AML-193 (cell line): ENCODE data around the gene OSBP2.
A peak's percentile ranks its signal among the peaks of the same experiment; 100 is the strongest.
"Not testable (repeated sequence)": the region's sequence is repeated elsewhere in the genome, so short reads cannot be mapped to it uniquely, and the experiment has no call there.

ENCODE experiments used
- DNase-seq, 2 experiments: peaks; one replicate each; lab custom pipeline; 2025; lab: John Stamatoyannopoulos, UW

The OSBP2 gene

GRCh38 chr22:30718491-30718890 is 23.8 kb downstream of the OSBP2 start:
- DNase-seq = no peak

GRCh38 chr22:30718938-30719337 is 24.3 kb downstream of the OSBP2 start:
- no peak for DNase-seq

- DNase-seq = no peak
Observed at GRCh38 chr22:30720263-30720837, 25.7 kb downstream of the OSBP2 start.

GRCh38 chr22:30721741-30722140 is 27.1 kb downstream of the OSBP2 start:
- DNase-seq = no peak

- no peak for DNase-seq
Observed at GRCh38 chr22:30728826-30729225, 34.2 kb downstream of the OSBP2 start.

- no peak for DNase-seq
Observed at GRCh38 chr22:30731658-30732057, 37.0 kb downstream of the OSBP2 start.

- no peak for DNase-seq
Observed at GRCh38 chr22:30732426-30732825, 37.8 kb downstream of the OSBP2 start.

- peak in 1 of 2 experiments; percentile 10 for DNase-seq
Observed at GRCh38 chr22:30733181-30733631, 38.5 kb downstream of the OSBP2 start.

GRCh38 chr22:30740007-30740406 is 45.3 kb downstream of the OSBP2 start:
- DNase-seq = not testable (repeated sequence)

GRCh38 chr22:30740511-30740910 is 45.8 kb downstream of the OSBP2 start:
- not testable (repeated sequence) for DNase-seq

GRCh38 chr22:30742291-30743256 is 47.9 kb downstream of the OSBP2 start:
- DNase-seq = no peak

- no peak for DNase-seq
Observed at GRCh38 chr22:30743257-30744020, 48.8 kb downstream of the OSBP2 start.

- no peak for DNase-seq
Observed at GRCh38 chr22:30744224-30744623, 49.5 kb downstream of the OSBP2 start.

GRCh38 chr22:30747493-30747892 is 52.8 kb downstream of the OSBP2 start:
- no peak for DNase-seq

- DNase-seq = no peak
Observed at GRCh38 chr22:30749272-30749671, 54.6 kb downstream of the OSBP2 start.

- no peak for DNase-seq
Observed at GRCh38 chr22:30749849-30750248, 55.2 kb downstream of the OSBP2 start.

GRCh38 chr22:30751529-30751928 is 56.9 kb downstream of the OSBP2 start:
- no peak for DNase-seq

- DNase-seq = no peak
Observed at GRCh38 chr22:30752771-30753170, 58.1 kb downstream of the OSBP2 start.

GRCh38 chr22:30753701-30754100 is 59.0 kb downstream of the OSBP2 start:
- no peak for DNase-seq

GRCh38 chr22:30754521-30754920 is 59.8 kb downstream of the OSBP2 start:
- no peak for DNase-seq

GRCh38 chr22:30754971-30755758 is 60.5 kb downstream of the OSBP2 start:
- peak; percentile 19 to 27 for DNase-seq

- DNase-seq = no peak
Observed at GRCh38 chr22:30755759-30756124, 61.1 kb downstream of the OSBP2 start.
